K562 (cell line): ENCODE results near the gene ZNF692. TPM values are rescaled to one million over a fixed set of nuclear protein-coding genes. Genes with fewer than 3 reads are reported as not detected.

Experiments used
- ARHGAP35 ChIP-seq: fragments of 450-650 bp; IDR thresholded peaks from 2 replicates; pipeline ENCODE4 v1.6.1; 2018; ENCODE audit not compliant: partially characterized antibody
- CC2D1A ChIP-seq: fragments of 450-650 bp; IDR thresholded peaks from 2 replicates; pipeline ENCODE4 v1.6.1; 2017; ENCODE audit warnings: mild to moderate bottlenecking
- CEBPG ChIP-seq, 3 experiments: fragments of 200-800 bp in 1 of 3; sonication (Bioruptor generic) in 1 of 3; sonication (generic) in 1 of 3; formaldehyde crosslinking in 1 of 3; IDR thresholded peaks in 2 of 3; conservative IDR thresholded peaks in 1 of 3; 2 replicates each; pipeline versions ENCODE4 v1.6.1 to v1.8.0; 2016 to 2022; ENCODE audit warnings: missing compliant biosample characterization in 2 of 3, missing genetic modification characterization in 2 of 3, mild to moderate bottlenecking in 1 of 3, missing genetic modification reagents in 1 of 3
- CHD4 ChIP-seq: fragments of 200-600 bp; sonication (generic); IDR thresholded peaks from 3 replicates; pipeline ENCODE4 v1.6.1; 2012; ENCODE audit warnings: low read depth, mild to moderate bottlenecking, mixed read lengths, low read length, inconsistent platforms; ENCODE audit not compliant: insufficient read depth, insufficient replicate concordance, poor library complexity, severe bottlenecking
- EHMT2 ChIP-seq: fragments of 450-650 bp; IDR thresholded peaks from 2 replicates; pipeline ENCODE4 v1.6.1; 2018; ENCODE audit warnings: antibody characterized with exemption
- EZH2 ChIP-seq: IDR thresholded peaks from 2 replicates; pipeline ENCODE4 v1.6.1; 2012; ENCODE audit warnings: low read depth, mild to moderate bottlenecking, inconsistent platforms, low read length, borderline replicate concordance
- FOXK1 ChIP-seq: sonication (generic); formaldehyde crosslinking; IDR thresholded peaks from 2 replicates; pipeline ENCODE4 v1.8.0; 2022; ENCODE audit warnings: missing genetic modification reagents, mild to moderate bottlenecking, borderline replicate concordance
- NCOA2 ChIP-seq, 2 experiments: fragments of 450-650 bp; IDR thresholded peaks; 2 replicates each; pipeline ENCODE4 v1.6.1; 2018; ENCODE audit warnings: mild to moderate bottlenecking in 2 of 2, moderate library complexity in 1 of 2; ENCODE audit not compliant: partially characterized antibody in 2 of 2
- NKRF ChIP-seq: fragments of 450-650 bp; IDR thresholded peaks from 2 replicates; pipeline ENCODE4 v1.6.1; 2016; ENCODE audit warnings: borderline replicate concordance
- NRF1 ChIP-seq, 2 experiments: fragments of 450-650 bp; IDR thresholded peaks in 1 of 2; conservative IDR thresholded peaks in 1 of 2; 2 replicates each; pipeline ENCODE4 v1.6.1; 2014; ENCODE audit warnings: mild to moderate bottlenecking in 2 of 2
- PHB2 ChIP-seq: fragments of 450-650 bp; IDR thresholded peaks from 2 replicates; pipeline ENCODE4 v1.6.1; 2017; ENCODE audit warnings: low read depth
- POLR2B ChIP-seq: fragments of 450-650 bp; IDR thresholded peaks from 2 replicates; pipeline ENCODE4 v1.6.1; 2018; ENCODE audit warnings: low read depth; ENCODE audit not compliant: partially characterized antibody
- PTRF ChIP-seq: fragments of 450-650 bp; IDR thresholded peaks from 2 replicates; pipeline ENCODE4 v1.6.1; 2016; ENCODE audit warnings: mild to moderate bottlenecking, missing genetic modification characterization, missing compliant biosample characterization
- TEAD1 ChIP-seq, 2 experiments: fragments of 450-650 bp in 1 of 2; sonication (generic) in 1 of 2; formaldehyde crosslinking; IDR thresholded peaks; 2 replicates each; pipeline versions ENCODE4 v1.4.0 to v1.8.0; 2020 to 2022; ENCODE audit warnings: mild to moderate bottlenecking in 2 of 2, missing genetic modification reagents in 1 of 2
- TEAD4 ChIP-seq, 2 experiments: sonication (generic) in 1 of 2; formaldehyde crosslinking in 1 of 2; IDR thresholded peaks; 2 replicates each; pipeline versions ENCODE4 v1.6.1 to v1.8.0; 2012 to 2022; ENCODE audit warnings: borderline replicate concordance in 1 of 2, inconsistent platforms in 1 of 2, low read length in 1 of 2, mild to moderate bottlenecking in 1 of 2, missing genetic modification reagents in 1 of 2
- TOE1 ChIP-seq, 2 experiments: fragments of 450-650 bp in 1 of 2; sonication (generic) in 1 of 2; formaldehyde crosslinking in 1 of 2; IDR thresholded peaks; 2 replicates each; pipeline versions ENCODE4 v1.7.1 to v1.8.0; 2016 to 2022; ENCODE audit warnings: borderline replicate concordance in 2 of 2, mild to moderate bottlenecking in 2 of 2, antibody characterized with exemption in 1 of 2, inconsistent platforms in 1 of 2, low read depth in 1 of 2, missing genetic modification reagents in 1 of 2, moderate library complexity in 1 of 2
- ZNF146 ChIP-seq: IDR thresholded peaks from one replicate; pipeline ENCODE4 v1.6.1; 2018; ENCODE audit warnings: missing compliant biosample characterization; ENCODE audit not compliant: unreplicated experiment
- ZNF239 ChIP-seq: fragments of 250-450 bp; sonication (Bioruptor Pico); IDR thresholded peaks from 2 replicates; pipeline ENCODE4 v1.4.0; 2020; ENCODE audit warnings: mild to moderate bottlenecking
- polyA plus RNA-seq, 8 experiments: library from polyadenylated mRNA; depleted of rRNA in 4 of 8; stranded (reverse) in 5 of 8; unstranded in 3 of 8; fragments of >200 nt; fragmentation: Nextera tagmentation in 2 of 8; fragmentation: Illumina TruSeq in 1 of 8; extraction: Ambion mirVana in 2 of 8; extraction: Trizol in 1 of 8; gene quantifications; 2 replicates each; pipeline versions ENCODE4 v1.2.1 to v1.2.3, GENCODE V29; 2011 to 2014; ENCODE audit warnings: inconsistent platforms in 1 of 8, missing spikeins in 1 of 8
- total RNA-seq, 7 experiments: library from RNA; depleted of rRNA in 6 of 7; stranded (reverse); fragments of >200 nt in 6 of 7; fragmentation: Illumina TruSeq in 2 of 7; extraction: Trizol in 2 of 7; gene quantifications; 2 replicates each; pipeline versions ENCODE4 v1.2.1 to v1.2.3, GENCODE V29; 2011 to 2021; ENCODE audit warnings: low replicate concordance in 1 of 7
- TF ChIP-seq, protein P1 (sequence below): fragments of 450-650 bp; formaldehyde crosslinking; IDR thresholded peaks from 2 replicates; pipeline ENCODE4 v1.4.0; 2022; ENCODE audit warnings: missing genetic modification characterization

The ZNF692 gene
- total and polyA plus RNA-seq, 9 of the 15 experiments (the other 6 are each of a cell fraction or from before 2014, with no cell fraction given) = 8.4 to 143 (median 55.9) TPM

DNA sequence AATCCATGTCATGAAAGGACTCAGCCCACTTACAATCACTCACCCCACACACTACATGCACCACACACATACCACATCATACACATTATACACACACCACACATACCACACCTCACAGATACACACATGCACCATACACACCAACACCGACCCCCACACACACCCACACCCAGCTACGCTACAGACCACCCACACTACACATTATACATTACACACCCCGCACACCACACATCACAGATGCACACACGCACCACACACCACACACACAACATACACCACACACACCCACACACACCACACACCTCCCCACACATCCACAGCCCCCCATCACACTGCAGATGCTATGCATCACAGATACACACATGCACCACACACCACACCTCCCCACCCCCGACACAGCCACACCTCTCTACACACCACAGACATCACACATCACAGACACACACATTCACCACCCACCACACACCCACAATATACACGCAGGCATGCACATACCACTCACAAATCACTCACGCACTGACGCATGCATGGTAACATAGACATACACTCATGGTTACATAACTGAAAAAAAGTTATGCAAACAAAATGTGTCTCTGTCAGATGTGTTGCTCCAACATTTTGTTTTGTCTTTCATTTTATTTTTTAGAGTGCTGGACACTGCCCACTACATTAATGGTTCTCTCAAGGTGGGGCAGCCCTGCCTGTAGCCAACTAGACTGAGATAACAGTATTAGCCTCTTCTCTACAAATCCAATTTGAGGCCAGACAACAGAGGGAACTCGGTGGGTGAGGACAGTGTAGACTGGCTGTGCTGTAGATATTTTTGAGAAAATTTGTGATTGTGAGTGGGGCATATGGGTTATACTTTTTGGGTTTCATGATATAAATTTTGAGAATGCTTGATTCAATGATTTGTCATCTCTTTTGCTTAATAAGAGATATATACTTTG is 31.9 kb upstream of the ZNF692 start (continued):
- no peak for TF ChIP-seq CHD4
- TF ChIP-seq CC2D1A = peak; percentile 38; the same call in 1 of the 2 replicates
- TF ChIP-seq ZNF146 (CRISPR knock-in tag) = no peak
- no peak for TF ChIP-seq FOXK1 (CRISPR knock-in tag)
- no peak for TF ChIP-seq EZH2
- peak; percentile 54 for TF ChIP-seq EHMT2
- TF ChIP-seq CEBPG (CRISPR knock-in tag; IDR thresholded peaks at IDR 0.05) = 0 out of 2 replicates have a peak, but pooled peaks have one; percentile 32
- TF ChIP-seq CEBPG (tag; conservative IDR thresholded peaks at IDR 0.05 in 1 of 2, IDR thresholded peaks at IDR 0.05 in 1 of 2) = peak in 1 of 2 experiments; percentile 9; a peak in 1 of 4 replicates
- TF ChIP-seq TEAD1 (CRISPR knock-in tag; IDR thresholded peaks at IDR 0.05) = 0 out of 4 replicates have a peak, but pooled peaks of 1 of the 2 experiments have one; percentile 43
- TF ChIP-seq ARHGAP35 = peak; percentile 65
- TF ChIP-seq ZNF239 (CRISPR knock-in tag) = no peak
- peak; percentile 70 for TF ChIP-seq NKRF
- peak; percentile 30; the same call in 1 of the 2 replicates for TF ChIP-seq TEAD4 (IDR thresholded peaks at IDR 0.05; ENCODE audit: low read length)
- no peak for TF ChIP-seq TEAD4 (CRISPR knock-in tag; IDR thresholded peaks at IDR 0.05; ENCODE audit: borderline replicate concordance)
- TF ChIP-seq PTRF (tag) = no peak
- TF ChIP-seq, protein P1, sequence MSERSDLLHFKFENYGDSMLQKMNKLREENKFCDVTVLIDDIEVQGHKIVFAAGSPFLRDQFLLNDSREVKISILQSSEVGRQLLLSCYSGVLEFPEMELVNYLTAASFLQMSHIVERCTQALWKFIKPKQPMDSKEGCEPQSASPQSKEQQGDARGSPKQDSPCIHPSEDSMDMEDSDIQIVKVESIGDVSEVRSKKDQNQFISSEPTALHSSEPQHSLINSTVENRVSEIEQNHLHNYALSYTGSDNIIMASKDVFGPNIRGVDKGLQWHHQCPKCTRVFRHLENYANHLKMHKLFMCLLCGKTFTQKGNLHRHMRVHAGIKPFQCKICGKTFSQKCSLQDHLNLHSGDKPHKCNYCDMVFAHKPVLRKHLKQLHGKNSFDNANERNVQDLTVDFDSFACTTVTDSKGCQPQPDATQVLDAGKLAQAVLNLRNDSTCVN (CRISPR knock-in tag) = peak; percentile 85; the same call in 1 of the 2 replicates
- TF ChIP-seq PHB2 = peak; percentile 49; the same call in 1 of the 2 replicates
- TF ChIP-seq NCOA2 (IDR thresholded peaks at IDR 0.05; ENCODE audit: partially characterized antibody in 2 of 2) = peak in 1 of 2 experiments; percentile 8
- 0 out of 4 replicates have a peak, but pooled peaks of 1 of the 2 experiments have one; percentile 6 for TF ChIP-seq NRF1 (conservative IDR thresholded peaks at IDR 0.05 in 1 of 2, IDR thresholded peaks at IDR 0.05 in 1 of 2)
- peak; percentile 62 for TF ChIP-seq TOE1 (IDR thresholded peaks at IDR 0.05; ENCODE audit: borderline replicate concordance)
- no peak for TF ChIP-seq TOE1 (CRISPR knock-in tag; IDR thresholded peaks at IDR 0.05; ENCODE audit: borderline replicate concordance, low read depth)
- TF ChIP-seq POLR2B = peak; percentile 26
